DND-41 (cell line): Measurements from ENCODE around the gene DMPK.

Source experiments
- ATAC-seq: fragments of 200-7000 bp; cut with Tn5 transposase; 3 replicates; pipeline ENCODE4 v1.9.1; 2021; ENCODE audit warnings: low read depth; ENCODE audit not compliant: insufficient read depth
- DNase-seq: peaks from one replicate; pipeline ENCODE4 v3.0.0-alpha.2; 2020
- H2AFZ ChIP-seq: 2 replicates; pipeline ENCODE4 v1.6.0; 2012; ENCODE audit warnings: low read depth, low read length
- H3K27ac ChIP-seq: 2 replicates; pipeline ENCODE4 v1.5.1; 2012; ENCODE audit warnings: low read length, inconsistent platforms
- H3K27me3 ChIP-seq: fragments of 200-600 bp; sonication (generic); 2 replicates; pipeline ENCODE4 v1.6.0; 2012; ENCODE audit warnings: low read length, mild to moderate bottlenecking, inconsistent platforms; ENCODE audit not compliant: insufficient read depth, poor library complexity
- H3K36me3 ChIP-seq: 2 replicates; pipeline ENCODE4 v1.5.1; 2012; ENCODE audit warnings: low read length, inconsistent platforms; ENCODE audit not compliant: insufficient read depth
- H3K4me1 ChIP-seq: 2 replicates; pipeline ENCODE4 v1.5.1; 2012; ENCODE audit warnings: mild to moderate bottlenecking, low read length; ENCODE audit not compliant: insufficient read depth
- H3K4me2 ChIP-seq: 2 replicates; pipeline ENCODE4 v1.6.0; 2012; ENCODE audit warnings: mild to moderate bottlenecking, moderate library complexity, low read length, inconsistent platforms; ENCODE audit not compliant: insufficient read depth
- H3K4me3 ChIP-seq, 2 experiments: fragments of 200-600 bp in 1 of 2; shearing (Covaris generic) in 1 of 2; 2 replicates each; pipeline ENCODE4 v1.5.1; 2012 to 2016; ENCODE audit warnings: inconsistent platforms in 2 of 2, low read length in 2 of 2, mild to moderate bottlenecking in 2 of 2, low read depth in 1 of 2, moderate library complexity in 1 of 2
- H3K79me2 ChIP-seq: 2 replicates; pipeline ENCODE4 v1.6.0; 2012; ENCODE audit warnings: low read length, inconsistent platforms; ENCODE audit not compliant: insufficient read depth
- H3K9ac ChIP-seq: 2 replicates; pipeline ENCODE4 v1.6.0; 2012; ENCODE audit warnings: low read depth, mild to moderate bottlenecking, inconsistent platforms, low read length, moderate library complexity
- H3K9me3 ChIP-seq: 2 replicates; pipeline ENCODE4 v1.5.1; 2012; ENCODE audit warnings: low read length, moderate library complexity, mild to moderate bottlenecking, inconsistent platforms; ENCODE audit not compliant: insufficient read depth, severe bottlenecking
- H4K20me1 ChIP-seq: 2 replicates; pipeline ENCODE4 v1.6.0; 2012; ENCODE audit warnings: low read length; ENCODE audit not compliant: insufficient read depth
- CTCF ChIP-seq: IDR thresholded peaks from 2 replicates; pipeline ENCODE4 v1.5.1; 2012; ENCODE audit warnings: borderline replicate concordance, low read length, moderate library complexity, mild to moderate bottlenecking; ENCODE audit not compliant: poor library complexity, severe bottlenecking; ENCODE audit errors: extremely low read depth
- EZH2 ChIP-seq: IDR thresholded peaks from 3 replicates; pipeline ENCODE4 v1.6.1; 2012; ENCODE audit warnings: borderline replicate concordance, low read depth, mild to moderate bottlenecking, moderate library complexity, low read length, inconsistent platforms; ENCODE audit not compliant: severe bottlenecking

Gene DMPK

GRCh38 chr19:45793876-45794275 lies 11.6 kb upstream of the DMPK start:
- H3K27ac ChIP-seq, result no peak overlapping the region
- peaks cover 17% of the 10 kb centered on the region for H3K79me2 ChIP-seq
- H2AFZ ChIP-seq, result no peak overlapping the region
- TF ChIP-seq CTCF, result no peak
- TF ChIP-seq EZH2, result no peak
- H3K9ac ChIP-seq, result no peak overlapping the region
- peaks cover 23% of the 10 kb centered on the region for H3K4me1 ChIP-seq
- DNase-seq, result no peak
- no peak overlapping the region for H3K4me3 ChIP-seq
- ATAC-seq, result no peak
- H4K20me1 ChIP-seq, result peaks cover 14% of the 10 kb centered on the region
- peaks cover 14% of the 10 kb centered on the region for H3K36me3 ChIP-seq
- no peaks in the 10 kb centered on the region for H3K27me3 ChIP-seq
- H3K4me2 ChIP-seq, result no peak overlapping the region
- H3K9me3 ChIP-seq, result no peaks in the 10 kb centered on the region

GRCh38 chr19:45793178-45793564 lies 10.9 kb upstream of the DMPK start:
- no peak for TF ChIP-seq EZH2
- TF ChIP-seq CTCF, result no peak
- no peak overlapping the region for H2AFZ ChIP-seq

GRCh38 chr19:45792470-45793177 lies 10.3 kb upstream of the DMPK start, which contains the start of gene DMWD:
TSS of gene DMWD (minus strand) at chr19:45792845. CDS start at chr19:45792756, 89 bp downstream.
- TF ChIP-seq EZH2, result no peak
- TF ChIP-seq CTCF, result no peak
- Histone ChIP-seq H3K27ac (peak within 1 kb of the TSS; percentile 82), H3K27me3 (no peaks in the 10 kb centered on the region), H3K4me2 (peak within 1 kb of the TSS; percentile 86), H3K36me3 (peaks cover 24% of the 10 kb centered on the region), H3K4me3 (peak within 1 kb of the TSS; percentile 86 to 90; a peak in 3 of 4 replicates), H3K9me3 (no peaks in the 10 kb centered on the region), H3K9ac (peak within 1 kb of the TSS; percentile 74), H3K79me2 (peaks cover 19% of the 10 kb centered on the region), H4K20me1 (peaks cover 24% of the 10 kb centered on the region), H2AFZ (peak within 1 kb of the TSS; percentile 93), H3K4me1 (peaks cover 21% of the 10 kb centered on the region)
- ATAC-seq (peak; percentile 89), DNase-seq (peak; percentile 100)

More at GRCh38 chr19:45793178-45793564, 10.9 kb upstream of the DMPK start:
- Histone ChIP-seq H3K4me1 (peaks cover 21% of the 10 kb centered on the region), H3K36me3 (peaks cover 21% of the 10 kb centered on the region), H3K27me3 (no peaks in the 10 kb centered on the region), H3K27ac (no peak overlapping the region), H3K9me3 (no peaks in the 10 kb centered on the region), H3K4me3 (peak overlapping the region in 1 of 2 experiments; percentile 52; a peak in 3 of 4 replicates), H4K20me1 (peaks cover 22% of the 10 kb centered on the region), H3K9ac (no peak overlapping the region), H3K4me2 (peak overlapping the region; percentile 61), H3K79me2 (peaks cover 17% of the 10 kb centered on the region)
- ATAC-seq (peak; percentile 1; the same call in 1 of the 3 replicates), DNase-seq (no peak)
